ENCODE data around the gene SPTBN1. TPM values are rescaled to one million over a fixed set of nuclear protein-coding genes. Genes with fewer than 3 reads are reported as not detected.

The SPTBN1 gene
- total and polyA plus RNA-seq, 2 of the 4 experiments (the other 2 are of a cell fraction): 49.1 to 241 TPM

DNA sequence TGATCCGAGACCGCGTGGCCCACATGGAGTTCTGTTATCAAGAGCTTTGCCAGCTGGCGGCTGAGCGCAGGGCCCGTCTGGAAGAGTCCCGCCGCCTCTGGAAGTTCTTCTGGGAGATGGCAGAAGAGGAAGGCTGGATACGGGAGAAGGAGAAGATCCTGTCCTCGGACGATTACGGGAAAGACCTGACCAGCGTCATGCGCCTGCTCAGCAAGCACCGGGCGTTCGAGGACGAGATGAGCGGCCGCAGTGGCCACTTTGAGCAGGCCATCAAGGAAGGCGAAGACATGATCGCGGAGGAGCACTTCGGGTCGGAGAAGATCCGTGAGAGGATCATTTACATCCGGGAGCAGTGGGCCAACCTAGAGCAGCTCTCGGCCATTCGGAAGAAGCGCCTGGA, 172.8 kb downstream of the SPTBN1 start:
- no peak overlapping the region for H3K4ac ChIP-seq (ENCODE audit: low read depth, low read length)
- H3K18ac ChIP-seq (ENCODE audit: low read depth, low read length): no peak overlapping the region
- H2BK5ac ChIP-seq (ENCODE audit: low read depth, low read length, poor library complexity, severe bottlenecking): no peak overlapping the region
- peaks cover 28% of the 10 kb centered on the region; the same call in 1 of the 2 replicates for H3K9me1 ChIP-seq (ENCODE audit: insufficient read depth, low read length)
- no TSS peak for BruUV-seq (replicated peaks)
- no peak overlapping the region for H4K91ac ChIP-seq (ENCODE audit: insufficient read depth, low read depth, low read length)
- H2AK5ac ChIP-seq (ENCODE audit: low read depth, low read length): no peak overlapping the region
- no peak overlapping the region for H3K4me2 ChIP-seq (ENCODE audit: low read depth, low read length)
- H3K23ac ChIP-seq (ENCODE audit: low read depth, low read length): no peak overlapping the region
- H3K4me3 ChIP-seq (ENCODE audit: insufficient read depth, low read depth, low read length): no peak overlapping the region
- ATAC-seq (ENCODE audit: low read depth) (no peak), DNase-seq (no peak)
- ChIA-PET POLR2A (ENCODE audit: unreplicated experiment) (no interaction called here), CTCF (interaction anchor here (0.6 kb wide), 1 partner anchor 876 kb away, joined by 3 read pairs; no protein-coding TSS in a partner anchor)
- intact Hi-C loops (cut with micrococcal nuclease): no loop called here
- no peak overlapping the region for H2BK20ac ChIP-seq (ENCODE audit: low read depth, low read length)
- in situ Hi-C loops (cut with MboI; ENCODE audit: low sequenced_read_pairs): no loop called here
- H2BK15ac ChIP-seq (ENCODE audit: low read depth, low read length): no peak overlapping the region
- peaks cover 67% of the 10 kb centered on the region for H3K36me3 ChIP-seq (ENCODE audit: control insufficient read depth, insufficient read depth, low read length)
- no peak overlapping the region for H2AK9ac ChIP-seq (replicated peaks; ENCODE audit: low read depth, low read length, poor library complexity)
- peaks cover 20 to 64% of the 10 kb centered on the region in 2 experiments; a peak in 3 of 4 replicates for H3K79me1 ChIP-seq (ENCODE audit: low read depth in 1 of 2, low read length in 2 of 2)
- no peak overlapping the region for H4K5ac ChIP-seq (ENCODE audit: low read depth, low read length)
- H3K9me3 ChIP-seq (ENCODE audit: control insufficient read depth, insufficient read depth, low read length): no peaks in the 10 kb centered on the region
- TF ChIP-seq, protein P1, sequence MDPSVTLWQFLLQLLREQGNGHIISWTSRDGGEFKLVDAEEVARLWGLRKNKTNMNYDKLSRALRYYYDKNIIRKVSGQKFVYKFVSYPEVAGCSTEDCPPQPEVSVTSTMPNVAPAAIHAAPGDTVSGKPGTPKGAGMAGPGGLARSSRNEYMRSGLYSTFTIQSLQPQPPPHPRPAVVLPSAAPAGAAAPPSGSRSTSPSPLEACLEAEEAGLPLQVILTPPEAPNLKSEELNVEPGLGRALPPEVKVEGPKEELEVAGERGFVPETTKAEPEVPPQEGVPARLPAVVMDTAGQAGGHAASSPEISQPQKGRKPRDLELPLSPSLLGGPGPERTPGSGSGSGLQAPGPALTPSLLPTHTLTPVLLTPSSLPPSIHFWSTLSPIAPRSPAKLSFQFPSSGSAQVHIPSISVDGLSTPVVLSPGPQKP (IDR thresholded peaks at IDR 0.05; ENCODE audit: borderline replicate concordance, low read depth, low read length): no peak
- TF ChIP-seq SMC3 (IDR thresholded peaks at IDR 0.05; ENCODE audit: low read depth, low read length): no peak
- TF ChIP-seq FOS (IDR thresholded peaks at IDR 0.05; ENCODE audit: low read depth, low read length): no peak
- no peak for TF ChIP-seq POLR2A (IDR thresholded peaks at IDR 0.05; ENCODE audit: low read depth, low read length)
- TF ChIP-seq MXI1 (IDR thresholded peaks at IDR 0.05; ENCODE audit: borderline replicate concordance, low read depth, low read length): no peak
- TF ChIP-seq RCOR1 (IDR thresholded peaks at IDR 0.05; ENCODE audit: insufficient replicate concordance, low read length): no peak
- no peak for TF ChIP-seq MAZ (IDR thresholded peaks at IDR 0.05; ENCODE audit: borderline replicate concordance, low read depth, low read length)
- TF ChIP-seq CEBPB (IDR thresholded peaks at IDR 0.05; ENCODE audit: low read depth, low read length): no peak
- TF ChIP-seq RAD21 (IDR thresholded peaks at IDR 0.05; ENCODE audit: low read length): no peak
- TF ChIP-seq CHD1 (IDR thresholded peaks at IDR 0.05; ENCODE audit: low read depth, low read length): no peak
- TF ChIP-seq BHLHE40 (IDR thresholded peaks at IDR 0.05; ENCODE audit: low read depth, low read length): no peak
- TF ChIP-seq RFX5 (IDR thresholded peaks at IDR 0.05; ENCODE audit: low read depth, low read length): no peak
- TF ChIP-seq, protein P2, sequence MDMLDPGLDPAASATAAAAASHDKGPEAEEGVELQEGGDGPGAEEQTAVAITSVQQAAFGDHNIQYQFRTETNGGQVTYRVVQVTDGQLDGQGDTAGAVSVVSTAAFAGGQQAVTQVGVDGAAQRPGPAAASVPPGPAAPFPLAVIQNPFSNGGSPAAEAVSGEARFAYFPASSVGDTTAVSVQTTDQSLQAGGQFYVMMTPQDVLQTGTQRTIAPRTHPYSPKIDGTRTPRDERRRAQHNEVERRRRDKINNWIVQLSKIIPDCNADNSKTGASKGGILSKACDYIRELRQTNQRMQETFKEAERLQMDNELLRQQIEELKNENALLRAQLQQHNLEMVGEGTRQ (IDR thresholded peaks at IDR 0.05; ENCODE audit: low read depth, low read length): no peak
- no peak for TF ChIP-seq NFE2L2 (IDR thresholded peaks at IDR 0.05; ENCODE audit: low read depth, low read length)
- no peak overlapping the region for H3K56ac ChIP-seq (ENCODE audit: extremely low read depth, insufficient read depth, low read length)
- no peaks in the 10 kb centered on the region for H3K27me3 ChIP-seq (ENCODE audit: control insufficient read depth, insufficient read depth, low read length)
- H2AFZ ChIP-seq (replicated peaks; ENCODE audit: low read length, poor library complexity): no peak overlapping the region
- no peak overlapping the region for H4K8ac ChIP-seq (ENCODE audit: low read depth in 2 of 2, low read length in 2 of 2)
- peaks cover 8% of the 10 kb centered on the region for H3K4me1 ChIP-seq (ENCODE audit: control insufficient read depth, insufficient read depth, low read length)
- WGBS, 2 experiments (ENCODE audit: extremely low coverage in 2 of 2, insufficient read length in 1 of 2): 98% methylated on average over 22 of the region's 30 CpGs; no CpG with 5 or more reads in 1 of the 2 experiments
- H3K9ac ChIP-seq (ENCODE audit: low read depth, low read length): no peak overlapping the region
- H2BK120ac ChIP-seq (ENCODE audit: low read depth, low read length): no peak overlapping the region
- H3K14ac ChIP-seq (replicated peaks; ENCODE audit: low read depth, low read length): no peak overlapping the region
- no peaks in the 10 kb centered on the region for H4K20me1 ChIP-seq (ENCODE audit: insufficient read depth, low read length)
- dilution Hi-C loops (cut with HindIII; ENCODE audit: low sequenced_read_pairs, unreplicated experiment): no loop called here
- H3K27ac ChIP-seq (ENCODE audit: insufficient read depth, low read length): no peak overlapping the region

Data from IMR-90 (cell line).